A673 (cell line): ENCODE measurements around the gene SBSN. TPM values are rescaled to one million over a fixed set of nuclear protein-coding genes. Genes with fewer than 3 reads are reported as not detected.

Experiments
- BruUV-seq: library from RNA; stranded (reverse); fragments of 400-500 nt; replicated peaks from 2 replicates; lab custom pipeline; 2021; lab: Mats Ljungman, UMichigan
- CTCF ChIA-PET: fragments of 300-600 bp; sonication (Branson Sonifier 250); formaldehyde crosslinking; loops from one replicate; lab custom pipeline; 2022; ENCODE audit warnings: antibody characterized with exemption; lab: Charles Lee
- POLR2A ChIA-PET: fragments of 300-600 bp; sonication (Branson Sonifier 250); formaldehyde crosslinking; loops from one replicate; lab custom pipeline; 2022; ENCODE audit warnings: antibody characterized with exemption; ENCODE audit not compliant: low non-redundant PET; lab: Charles Lee
- DNase-seq: peaks from one replicate; pipeline ENCODE4 v3.0.0-alpha.2; 2015; ENCODE audit warnings: low spot score
- H3K27ac ChIP-seq: fragments of 200-600 bp; sonication (generic); 2 replicates; pipeline ENCODE4 v1.5.1; 2016; ENCODE audit warnings: mixed run types, low read depth, mild to moderate bottlenecking, mixed read lengths, antibody characterized with exemption, low read length; ENCODE audit not compliant: poor library complexity, severe bottlenecking
- H3K27me3 ChIP-seq: fragments of 200-600 bp; sonication (generic); replicated peaks from 2 replicates; pipeline ENCODE4 v1.6.1; 2017; ENCODE audit warnings: mixed run types, low read depth, mild to moderate bottlenecking, mixed read lengths, antibody characterized with exemption, low read length; ENCODE audit not compliant: insufficient read depth, poor library complexity
- H3K36me3 ChIP-seq: fragments of 200-600 bp; sonication (generic); 2 replicates; pipeline ENCODE4 v1.6.1; 2016; ENCODE audit warnings: mixed run types, mild to moderate bottlenecking, mixed read lengths, antibody characterized with exemption, low read length; ENCODE audit not compliant: insufficient read depth, poor library complexity, severe bottlenecking
- H3K4me1 ChIP-seq: fragments of 200-600 bp; sonication (generic); 2 replicates; pipeline ENCODE4 v1.6.1; 2017; ENCODE audit warnings: mixed run types, mild to moderate bottlenecking, mixed read lengths, antibody characterized with exemption, low read length; ENCODE audit not compliant: insufficient read depth, poor library complexity, severe bottlenecking
- H3K4me3 ChIP-seq: fragments of 200-600 bp; sonication (generic); 2 replicates; pipeline ENCODE4 v1.5.1; 2016; ENCODE audit warnings: low read depth, mixed run types, mild to moderate bottlenecking, mixed read lengths, low read length; ENCODE audit not compliant: poor library complexity, severe bottlenecking
- H3K9me3 ChIP-seq: fragments of 200-600 bp; sonication (generic); 2 replicates; pipeline ENCODE4 v1.6.1; 2016; ENCODE audit warnings: mixed run types, low read depth, mild to moderate bottlenecking, mixed read lengths, antibody characterized with exemption, low read length; ENCODE audit not compliant: poor library complexity, severe bottlenecking
- EZH2 ChIP-seq: fragments of 200-600 bp; sonication (generic); IDR thresholded peaks from 2 replicates; pipeline ENCODE4 v1.6.1; 2017; ENCODE audit warnings: borderline replicate concordance, low read depth, mild to moderate bottlenecking, mixed read lengths, antibody characterized with exemption, low read length; ENCODE audit not compliant: poor library complexity, severe bottlenecking
- intact Hi-C: fragments of 100-400 bp; cut with micrococcal nuclease; formaldehyde crosslinking; loops from one replicate; pipeline ENCODE4 v1.10.0; 2022; ENCODE audit not compliant: unreplicated experiment
- total RNA-seq: library from RNA; stranded (reverse); gene quantifications from 2 replicates; pipeline ENCODE4 v1.2.3, GENCODE V29; 2021
- TF ChIP-seq, protein P1 (sequence below): fragments of 300-800, 200-600 bp; sonication (generic); conservative IDR thresholded peaks from 2 replicates; pipeline ENCODE4 v1.5.1; 2017; ENCODE audit warnings: low read depth, mild to moderate bottlenecking, antibody characterized with exemption, low read length, moderate library complexity, mixed read lengths

SBSN gene
- total RNA-seq, 1 experiment from 2014 or later: not detected

DNA sequence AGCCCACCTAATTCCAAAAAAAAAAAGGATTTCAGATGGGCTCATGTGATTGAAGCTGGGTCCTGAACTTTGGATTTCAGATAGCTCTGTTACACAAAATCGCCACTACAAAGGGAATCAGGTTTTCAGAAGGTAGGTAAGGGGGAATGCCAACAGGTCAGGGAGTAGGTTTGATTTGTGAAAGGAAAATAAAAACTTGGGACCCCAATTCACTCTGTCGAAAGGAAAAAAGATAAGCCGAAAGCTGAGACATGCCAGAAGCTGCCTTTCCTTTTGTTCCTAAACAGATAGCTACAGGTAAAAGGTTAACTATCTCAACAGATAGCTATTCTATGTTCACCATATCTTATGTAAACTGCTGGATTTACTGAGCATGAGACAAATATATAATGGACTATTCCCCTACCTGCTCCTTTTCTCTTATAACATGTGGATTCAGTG, 41.8 kb downstream of the SBSN start:
- BruUV-seq: no TSS peak
- Histone ChIP-seq H3K36me3 (no peaks in the 10 kb centered on the region), H3K4me3 (no peak overlapping the region), H3K4me1 (no peaks in the 10 kb centered on the region), H3K27me3 (peaks cover 42% of the 10 kb centered on the region), H3K27ac (no peak overlapping the region), H3K9me3 (no peaks in the 10 kb centered on the region)
- no peak for DNase-seq
- TF ChIP-seq, protein P1, sequence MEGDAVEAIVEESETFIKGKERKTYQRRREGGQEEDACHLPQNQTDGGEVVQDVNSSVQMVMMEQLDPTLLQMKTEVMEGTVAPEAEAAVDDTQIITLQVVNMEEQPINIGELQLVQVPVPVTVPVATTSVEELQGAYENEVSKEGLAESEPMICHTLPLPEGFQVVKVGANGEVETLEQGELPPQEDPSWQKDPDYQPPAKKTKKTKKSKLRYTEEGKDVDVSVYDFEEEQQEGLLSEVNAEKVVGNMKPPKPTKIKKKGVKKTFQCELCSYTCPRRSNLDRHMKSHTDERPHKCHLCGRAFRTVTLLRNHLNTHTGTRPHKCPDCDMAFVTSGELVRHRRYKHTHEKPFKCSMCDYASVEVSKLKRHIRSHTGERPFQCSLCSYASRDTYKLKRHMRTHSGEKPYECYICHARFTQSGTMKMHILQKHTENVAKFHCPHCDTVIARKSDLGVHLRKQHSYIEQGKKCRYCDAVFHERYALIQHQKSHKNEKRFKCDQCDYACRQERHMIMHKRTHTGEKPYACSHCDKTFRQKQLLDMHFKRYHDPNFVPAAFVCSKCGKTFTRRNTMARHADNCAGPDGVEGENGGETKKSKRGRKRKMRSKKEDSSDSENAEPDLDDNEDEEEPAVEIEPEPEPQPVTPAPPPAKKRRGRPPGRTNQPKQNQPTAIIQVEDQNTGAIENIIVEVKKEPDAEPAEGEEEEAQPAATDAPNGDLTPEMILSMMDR: no peak
- no peak for TF ChIP-seq EZH2
- intact Hi-C loops: no loop called here
- POLR2A ChIA-PET: no interaction called here
- CTCF ChIA-PET: no interaction called here

DNA sequence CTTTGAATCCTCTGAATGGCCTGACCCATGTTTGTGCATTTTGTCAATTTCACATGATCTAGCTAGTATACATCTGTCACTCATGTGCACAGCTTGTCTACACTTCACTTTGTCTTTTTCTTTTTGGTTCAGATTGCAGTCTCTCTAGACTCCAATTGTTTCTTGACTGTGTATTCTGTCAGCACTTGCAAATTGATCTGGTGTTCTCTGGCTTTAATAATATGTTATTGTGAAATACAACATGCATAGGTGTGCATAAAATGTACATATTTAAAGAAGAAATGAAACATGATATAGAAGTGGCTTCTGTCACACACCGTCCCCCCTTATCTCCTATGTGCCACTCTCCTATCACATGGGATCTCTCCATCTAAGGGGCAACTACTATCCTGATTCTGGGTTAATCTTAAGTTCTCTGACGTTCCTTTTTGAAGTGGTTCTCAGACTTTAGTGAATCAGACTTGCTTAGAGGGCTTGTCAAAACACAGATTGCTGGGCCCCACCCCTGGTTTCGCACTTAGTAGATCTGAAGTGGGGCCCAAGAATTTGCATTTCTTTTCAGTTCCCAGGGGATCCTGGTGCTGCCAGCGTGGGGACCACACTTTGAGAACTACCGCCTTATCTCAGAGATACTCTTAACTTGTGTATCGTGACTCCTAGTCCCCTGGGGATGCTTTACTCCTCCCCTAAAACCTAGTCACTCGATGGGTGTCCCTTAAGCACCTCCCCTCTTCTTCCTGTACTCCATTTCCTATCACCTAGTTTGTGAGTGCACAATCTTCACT, 43.7 kb downstream of the SBSN start:
- CTCF ChIA-PET: no interaction called here
- peaks cover 31% of the 10 kb centered on the region for H3K27me3 ChIP-seq

DNA sequence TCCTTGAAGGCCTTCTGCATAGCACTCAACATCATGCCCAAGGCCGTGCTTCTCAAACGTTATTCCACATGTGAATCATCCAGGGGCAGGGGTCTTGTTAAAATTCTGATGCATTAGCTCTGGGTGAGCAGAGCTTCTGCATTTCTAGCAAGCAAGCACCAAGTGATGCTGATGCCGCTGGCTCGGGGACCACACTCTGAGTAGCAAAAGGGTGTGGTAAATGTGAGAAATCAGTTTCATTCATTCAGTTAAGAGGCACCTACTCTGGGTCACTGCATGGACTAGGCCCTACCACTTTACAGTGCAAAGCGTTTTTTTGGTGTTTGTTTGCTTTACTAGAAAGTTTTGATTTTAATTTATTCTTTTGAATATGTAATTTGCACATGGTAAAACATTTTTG, 45.0 kb downstream of the SBSN start:
- H3K4me3 ChIP-seq: no peak overlapping the region
- BruUV-seq: no TSS peak

More for the DNA sequence above, 43.7 kb downstream of the SBSN start:
- POLR2A ChIA-PET: no interaction called here
- Histone ChIP-seq H3K27ac (no peak overlapping the region), H3K9me3 (no peaks in the 10 kb centered on the region), H3K4me3 (no peak overlapping the region), H3K4me1 (peaks cover under 1% of the 10 kb centered on the region), H3K36me3 (no peaks in the 10 kb centered on the region)
- no TSS peak for BruUV-seq
- intact Hi-C loops: no loop called here
- no peak for DNase-seq
- TF ChIP-seq, protein P1: no peak
- no peak for TF ChIP-seq EZH2

More for the DNA sequence above, 45.0 kb downstream of the SBSN start:
- H3K27me3 ChIP-seq: peaks cover 25% of the 10 kb centered on the region
- H3K36me3 ChIP-seq: no peaks in the 10 kb centered on the region
- DNase-seq: no peak
- no peak overlapping the region for H3K27ac ChIP-seq
- peaks cover 6% of the 10 kb centered on the region for H3K4me1 ChIP-seq
- POLR2A ChIA-PET: no interaction called here
- intact Hi-C loops: no loop called here
- H3K9me3 ChIP-seq: no peaks in the 10 kb centered on the region
- no peak for TF ChIP-seq EZH2
- TF ChIP-seq, protein P1: no peak
- CTCF ChIA-PET: no interaction called here
